HG03097 (cell line): ENCODE measurements around the gene FCGR3A.
"Not testable (repeated sequence)": the region's sequence is repeated elsewhere in the genome, so short reads cannot be mapped to it uniquely, and the experiment has no call there.

Source experiments
- ATAC-seq: cut with Tn5 transposase; IDR thresholded peaks from one replicate; pipeline ENCODE4 v1.9.1; 2021; ENCODE audit not compliant: unreplicated experiment, low FRiP score

Gene FCGR3A

GRCh38 chr1:161531986-161532643, 17.5 kb downstream of the FCGR3A start:
- ATAC-seq = no peak

GRCh38 chr1:161530671-161531641, 18.7 kb downstream of the FCGR3A start:
- ATAC-seq = peak; percentile 53

GRCh38 chr1:161530158-161530557, 19.5 kb downstream of the FCGR3A start:
- peak; percentile 24 for ATAC-seq

GRCh38 chr1:161529463-161530104, 20.0 kb downstream of the FCGR3A start:
- ATAC-seq = not testable (repeated sequence)

- ATAC-seq = not testable (repeated sequence)
Measured at GRCh38 chr1:161528550-161528949, 21.1 kb downstream of the FCGR3A start.

- ATAC-seq = not testable (repeated sequence)
Measured at GRCh38 chr1:161525918-161526317, 23.7 kb downstream of the FCGR3A start.

- ATAC-seq = not testable (repeated sequence)
Measured at GRCh38 chr1:161525321-161525720, 24.3 kb downstream of the FCGR3A start.

- ATAC-seq = peak; percentile 6
Measured at GRCh38 chr1:161524742-161525291, 24.8 kb downstream of the FCGR3A start.

- ATAC-seq = peak; percentile 54
Measured at GRCh38 chr1:161523817-161524741, 25.5 kb downstream of the FCGR3A start, which contains the start of gene HSPA6. Gene HSPA6, plus strand, starts transcription at chr1:161524540. Its CDS starts 119 bp downstream, at chr1:161524659.

GRCh38 chr1:161523041-161523816, 26.4 kb downstream of the FCGR3A start:
- ATAC-seq = not testable (repeated sequence)

- ATAC-seq = not testable (repeated sequence)
Measured at GRCh38 chr1:161513953-161514352, 35.7 kb downstream of the FCGR3A start.

GRCh38 chr1:161513448-161513780, 36.2 kb downstream of the FCGR3A start:
- not testable (repeated sequence) for ATAC-seq

GRCh38 chr1:161512636-161513447, 36.8 kb downstream of the FCGR3A start:
- ATAC-seq = not testable (repeated sequence)

- ATAC-seq = no peak
Measured at GRCh38 chr1:161511756-161512060, 37.9 kb downstream of the FCGR3A start.

GRCh38 chr1:161511018-161511755, 38.4 kb downstream of the FCGR3A start:
- ATAC-seq = no peak

GRCh38 chr1:161510477-161510876, 39.1 kb downstream of the FCGR3A start:
- no peak for ATAC-seq

- no peak for ATAC-seq
Measured at GRCh38 chr1:161506336-161507223, 43.0 kb downstream of the FCGR3A start.
